Measurements from ENCODE around the gene KRT74. TPM values are rescaled to one million over a fixed set of nuclear protein-coding genes. Genes with fewer than 3 reads are reported as not detected.

Gene KRT74
- total and polyA plus RNA-seq, 7 donors: not detected

DNA sequence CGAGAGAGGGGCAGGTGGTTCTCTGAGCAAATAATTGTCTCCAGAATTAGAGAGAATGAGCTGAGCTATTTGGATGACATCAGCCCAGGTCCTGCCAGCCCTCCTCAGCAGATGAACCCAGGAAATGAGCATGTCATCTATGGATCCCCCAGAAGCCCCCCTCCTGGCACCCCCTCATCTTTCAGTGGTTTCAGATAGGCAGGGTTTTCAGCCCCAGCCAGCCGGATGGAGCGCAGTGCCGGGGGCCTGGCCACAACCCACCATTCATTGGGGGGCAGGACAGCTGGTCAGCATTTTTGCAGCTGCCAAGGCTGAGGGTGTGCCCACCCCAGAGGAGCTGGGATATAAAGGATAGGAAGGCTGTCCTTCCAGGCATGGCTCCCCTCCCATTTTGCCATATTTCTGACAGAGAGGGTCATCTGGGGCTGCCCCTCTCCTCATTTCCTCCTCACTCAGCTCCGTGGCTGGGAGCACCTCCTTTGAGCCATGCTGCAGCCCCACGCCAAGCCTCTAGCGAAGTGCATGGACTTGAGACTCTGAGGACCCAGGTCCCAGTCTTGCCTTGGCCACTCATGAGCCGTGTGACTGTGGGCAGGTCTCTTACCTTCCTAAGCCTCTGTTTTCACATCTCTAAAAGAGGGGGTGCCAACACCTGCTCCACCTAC is 14.7 kb downstream of the KRT74 start:
- H3K27ac ChIP-seq: no peak overlapping the region
- H3K9me3 ChIP-seq: no peaks in the 10 kb centered on the region
- intact Hi-C loops (cut with DNase I): no loop called here
- H3K4me1 ChIP-seq: no peaks in the 10 kb centered on the region
- no peak overlapping the region for H3K4me3 ChIP-seq
- H3K36me3 ChIP-seq (ENCODE audit: insufficient read depth in 1 of 2, low read depth in 1 of 2): no peaks in the 10 kb centered on the region
- ATAC-seq (no peak), DNase-seq (no peak)
- 40 to 68% (median 43%) methylated on average over 8 of the region's 8 CpGs for WGBS, 3 donors
- peaks cover 0 to 13% (median 3%) of the 10 kb centered on the region in 3 donors for H3K27me3 ChIP-seq (ENCODE audit: insufficient read depth in 3 of 3, low read length in 2 of 3)
- TF ChIP-seq, protein P1, sequence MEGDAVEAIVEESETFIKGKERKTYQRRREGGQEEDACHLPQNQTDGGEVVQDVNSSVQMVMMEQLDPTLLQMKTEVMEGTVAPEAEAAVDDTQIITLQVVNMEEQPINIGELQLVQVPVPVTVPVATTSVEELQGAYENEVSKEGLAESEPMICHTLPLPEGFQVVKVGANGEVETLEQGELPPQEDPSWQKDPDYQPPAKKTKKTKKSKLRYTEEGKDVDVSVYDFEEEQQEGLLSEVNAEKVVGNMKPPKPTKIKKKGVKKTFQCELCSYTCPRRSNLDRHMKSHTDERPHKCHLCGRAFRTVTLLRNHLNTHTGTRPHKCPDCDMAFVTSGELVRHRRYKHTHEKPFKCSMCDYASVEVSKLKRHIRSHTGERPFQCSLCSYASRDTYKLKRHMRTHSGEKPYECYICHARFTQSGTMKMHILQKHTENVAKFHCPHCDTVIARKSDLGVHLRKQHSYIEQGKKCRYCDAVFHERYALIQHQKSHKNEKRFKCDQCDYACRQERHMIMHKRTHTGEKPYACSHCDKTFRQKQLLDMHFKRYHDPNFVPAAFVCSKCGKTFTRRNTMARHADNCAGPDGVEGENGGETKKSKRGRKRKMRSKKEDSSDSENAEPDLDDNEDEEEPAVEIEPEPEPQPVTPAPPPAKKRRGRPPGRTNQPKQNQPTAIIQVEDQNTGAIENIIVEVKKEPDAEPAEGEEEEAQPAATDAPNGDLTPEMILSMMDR (IDR thresholded peaks at IDR 0.05): no peak

DNA sequence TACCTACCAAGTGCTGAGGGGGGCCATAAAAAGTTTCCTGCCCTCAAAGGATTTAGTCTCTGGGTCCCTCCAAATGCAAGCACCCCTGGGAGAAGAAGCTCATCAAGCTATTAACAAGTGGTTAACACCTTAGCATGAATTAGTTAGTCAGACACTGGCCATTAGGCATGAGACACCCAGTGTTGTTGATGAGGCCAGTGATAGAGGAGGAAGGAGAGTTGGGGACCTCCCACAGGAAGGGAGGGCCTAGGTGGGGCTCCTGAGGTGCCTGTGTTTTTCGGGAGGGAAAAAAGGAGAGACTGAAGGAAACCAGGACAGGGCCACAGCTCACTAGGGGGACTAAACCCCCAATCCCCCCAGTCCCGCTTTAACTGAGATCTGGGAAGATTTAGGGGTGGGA is 16.2 kb downstream of the KRT74 start:
- Histone ChIP-seq H3K9me3 (no peaks in the 10 kb centered on the region), H3K4me1 (no peaks in the 10 kb centered on the region), H3K4me3 (no peak overlapping the region), H3K27ac (no peak overlapping the region), H3K36me3 (ENCODE audit: insufficient read depth in 1 of 2, low read depth in 1 of 2) (no peaks in the 10 kb centered on the region), H3K27me3 (ENCODE audit: insufficient read depth in 3 of 3, low read length in 2 of 3) (peaks cover 0 to 10% (median 0%) of the 10 kb centered on the region in 3 donors)
- ATAC-seq (no peak), DNase-seq (no peak)
- 71 to 76% (median 75%) methylated on average over 2 of the region's 2 CpGs for WGBS, 3 donors
- intact Hi-C loops (cut with DNase I): no loop called here
- TF ChIP-seq, protein P1 (IDR thresholded peaks at IDR 0.05): no peak

DNA sequence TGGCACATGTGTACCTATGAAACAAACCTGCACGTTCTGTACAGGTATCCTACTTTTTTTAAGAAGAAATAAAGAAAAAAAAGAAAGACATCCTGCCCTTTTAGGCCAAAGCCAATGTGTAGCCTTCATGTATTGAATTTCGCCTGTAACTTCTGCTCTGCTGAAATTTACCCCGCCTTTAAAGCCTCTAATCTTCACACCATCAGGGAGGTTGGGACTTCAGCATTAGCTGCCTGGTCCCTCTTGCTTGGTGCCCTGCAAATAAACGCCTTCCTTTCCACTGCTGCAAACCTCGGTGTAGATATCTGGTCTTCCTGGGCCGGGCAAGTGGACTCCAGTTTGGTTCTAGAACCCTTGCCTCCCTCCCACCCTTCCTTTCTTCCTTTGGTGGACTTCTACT is 18.1 kb downstream of the KRT74 start:
- no peaks in the 10 kb centered on the region for H3K9me3 ChIP-seq
- intact Hi-C loops (cut with DNase I): no loop called here
- TF ChIP-seq, protein P1 (IDR thresholded peaks at IDR 0.05): no peak
- WGBS, 3 donors: 76 to 81% (median 81%) methylated on average over 6 of the region's 6 CpGs
- ATAC-seq (no peak), DNase-seq (peak in 1 of 2 donors; percentile 11)
- H3K27me3 ChIP-seq (ENCODE audit: insufficient read depth in 3 of 3, low read length in 2 of 3): peaks cover 0 to 10% (median 0%) of the 10 kb centered on the region in 3 donors
- no peaks in the 10 kb centered on the region for H3K4me1 ChIP-seq
- H3K27ac ChIP-seq: no peak overlapping the region
- no peak overlapping the region for H3K4me3 ChIP-seq
- no peaks in the 10 kb centered on the region for H3K36me3 ChIP-seq (ENCODE audit: insufficient read depth in 1 of 2, low read depth in 1 of 2)

DNA sequence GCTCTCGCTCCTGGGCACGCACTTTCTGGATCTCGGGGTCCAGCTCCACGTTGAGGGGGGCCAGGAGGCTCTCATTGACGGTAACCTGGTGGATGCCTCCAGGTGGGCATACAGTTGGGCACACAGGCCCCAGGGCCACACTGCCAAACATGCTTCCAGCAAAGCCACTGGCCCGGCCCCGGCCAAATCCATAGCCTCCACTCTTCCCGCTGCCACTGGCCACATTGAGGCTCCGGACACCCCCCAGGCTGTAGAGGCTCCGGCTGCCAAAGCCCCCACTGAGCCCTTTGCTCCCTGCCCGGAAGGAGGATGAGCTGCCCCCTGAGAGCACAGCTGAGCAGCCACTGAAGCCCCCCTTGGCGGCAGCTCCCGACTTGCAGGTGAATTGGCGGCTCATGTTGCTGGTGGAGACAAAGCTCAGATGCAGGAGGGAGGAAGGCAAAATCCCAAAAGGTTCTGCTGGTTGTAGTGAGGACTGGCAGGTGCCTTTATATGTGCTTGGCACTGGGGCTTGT is 20.9 kb downstream of the KRT74 start, which contains the start of gene KRT71:
TSS of gene KRT71 (minus strand) at position 465 of the 515 bp plus-strand sequence. CDS start at position 397, 68 bp downstream.
- TF ChIP-seq, protein P1 (IDR thresholded peaks at IDR 0.05): no peak
- Histone ChIP-seq H3K4me1 (no peaks in the 10 kb centered on the region), H3K27me3 (ENCODE audit: insufficient read depth in 3 of 3, low read length in 2 of 3) (no peaks in the 10 kb centered on the region), H3K4me3 (no peak within 1 kb of the TSS), H3K9me3 (no peaks in the 10 kb centered on the region), H3K27ac (no peak within 1 kb of the TSS), H3K36me3 (ENCODE audit: insufficient read depth in 1 of 2, low read depth in 1 of 2) (no peaks in the 10 kb centered on the region)
- 84 to 92% (median 86%) methylated on average over 14 of the region's 14 CpGs for WGBS, 3 donors
- no peak for ATAC-seq
- intact Hi-C loops (cut with DNase I): no loop called here
- peak in 1 of 2 donors; percentile 39 for DNase-seq
